Gastroesophageal sphincter (tissue), 3 donors: ENCODE measurements around the gene NEO1.

Experiments used
- CTCF ChIP-seq, 4 experiments: fragments of 200-600 bp in 2 of 4; fragments of 450-650 bp in 2 of 4; sonication (generic) in 1 of 4; IDR thresholded peaks; one replicate each; pipeline ENCODE4 v1.5.1; 2017 to 2019; ENCODE audit warnings: antibody characterized with exemption in 4 of 4, mild to moderate bottlenecking in 2 of 4, moderate library complexity in 2 of 4
- EP300 ChIP-seq: sonication (generic); formaldehyde crosslinking; IDR thresholded peaks from one replicate; pipeline ENCODE4 v1.6.1; 2017; ENCODE audit warnings: antibody characterized with exemption, mild to moderate bottlenecking
- POLR2A ChIP-seq, 2 donors: fragments of 450-650 bp; IDR thresholded peaks; one replicate each; pipeline ENCODE4 v1.6.1; 2017; ENCODE audit warnings: antibody characterized with exemption in 2 of 2, mild to moderate bottlenecking in 2 of 2, moderate library complexity in 1 of 2
- POLR2AphosphoS5 ChIP-seq: sonication (generic); formaldehyde crosslinking; IDR thresholded peaks from one replicate; pipeline ENCODE4 v1.6.1; 2017; ENCODE audit warnings: antibody characterized with exemption

- no peak for TF ChIP-seq CTCF (IDR thresholded peaks at IDR 0.05)
- no peak for TF ChIP-seq POLR2A (IDR thresholded peaks at IDR 0.05)
- no peak for TF ChIP-seq POLR2AphosphoS5
- no peak for TF ChIP-seq EP300
These were observed 265.6 kb downstream of the NEO1 start for GRCh38 chr15:73317651-73318462.
